ENCODE measurements around the gene RBM11. TPM values are rescaled to one million over a fixed set of nuclear protein-coding genes. Genes with fewer than 3 reads are reported as not detected.

The RBM11 gene
- 0.15 TPM in 1 of 2 replicates, not detected in the other for total RNA-seq

GRCh38 chr21:14215971-14216641 is at the start of gene RBM11:
RBM11 (plus strand) TSS chr21:14216157; CDS start chr21:14216187, 30 bp downstream.

GRCh38 chr21:14210738-14211137 is 5.2 kb upstream of the RBM11 start, which contains the start of gene LIPI:
LIPI (minus strand) TSS chr21:14210955; CDS start chr21:14210845, 110 bp downstream.

Other genes starting within 250 kb of the RBM11 start
- not detected in 2 replicates for gene LIPI, start 5.2 kb upstream of the RBM11 start, total RNA-seq
- 29.6 and 37.2 TPM in 2 replicates for gene HSPA13, start 167.0 kb downstream of the RBM11 start, total RNA-seq